Gastrocnemius medialis (tissue), 4 donors: ENCODE measurements around the gene ADAMTSL3. TPM values are rescaled to one million over a fixed set of nuclear protein-coding genes. Genes with fewer than 3 reads are reported as not detected.
A peak's percentile ranks its signal among the peaks of the same experiment; 100 is the strongest.

Experiments used
- ATAC-seq, 2 donors: fragments of 150-250 bp; one replicate each; pipeline ENCODE4 v1.9.1; 2016
- DNase-seq, 2 donors: peaks; one replicate each; pipeline ENCODE4 v3.0.0-alpha.2; 2019
- H3K27ac ChIP-seq, 4 donors: fragments of 200-600 bp; sonication (generic); 1 replicate in 1 of 4; 2 replicates in 3 of 4; pipeline ENCODE4 v1.5.1; 2016 to 2018; ENCODE audit warnings: mild to moderate bottlenecking in 2 of 4, moderate library complexity in 1 of 4
- H3K27me3 ChIP-seq, 3 donors: fragments of 200-600 bp; sonication (generic) in 2 of 3; 1 replicate in 1 of 3; 2 replicates in 2 of 3; pipeline versions ENCODE4 v1.5.1 to v1.6.0; 2016 to 2019; ENCODE audit warnings: mild to moderate bottlenecking in 1 of 3, moderate library complexity in 1 of 3
- H3K36me3 ChIP-seq, 2 donors: fragments of 200-600 bp; sonication (generic) in 1 of 2; one replicate each; pipeline ENCODE4 v1.5.1; 2017 to 2018
- H3K4me1 ChIP-seq, 2 donors: fragments of 200-600 bp; sonication (generic) in 1 of 2; one replicate each; pipeline ENCODE4 v1.5.1; 2016 to 2017; ENCODE audit warnings: mild to moderate bottlenecking in 2 of 2
- H3K4me3 ChIP-seq, 4 donors: fragments of 200-600 bp; sonication (generic) in 3 of 4; 1 replicate in 1 of 4; 2 replicates in 3 of 4; pipeline ENCODE4 v1.5.1; 2016 to 2019; ENCODE audit warnings: mild to moderate bottlenecking in 2 of 4
- H3K9me3 ChIP-seq, 3 donors: fragments of 200-600 bp; sonication (generic) in 2 of 3; 1 replicate in 1 of 3; 2 replicates in 2 of 3; pipeline ENCODE4 v1.5.1; 2016 to 2019
- CTCF ChIP-seq, 5 experiments: fragments of 450-650 bp in 3 of 5; fragments of 200-600 bp in 2 of 5; sonication (generic) in 2 of 5; IDR thresholded peaks in 4 of 5; conservative IDR thresholded peaks in 1 of 5; 1 replicate in 4 of 5; 2 replicates in 1 of 5; pipeline ENCODE4 v1.5.1; 2016 to 2019; ENCODE audit warnings: antibody characterized with exemption in 5 of 5, mild to moderate bottlenecking in 3 of 5, moderate library complexity in 3 of 5
- POLR2A ChIP-seq, 2 donors: fragments of 450-650 bp; IDR thresholded peaks; one replicate each; pipeline ENCODE4 v1.6.1; 2017; ENCODE audit warnings: antibody characterized with exemption in 2 of 2, mild to moderate bottlenecking in 2 of 2, moderate library complexity in 2 of 2
- in situ Hi-C, 4 donors: fragments of 200-750 bp; cut with MboI; loops; one replicate each; pipeline versions ENCODE4 v1.15.0 to v1.8.0; 2017; ENCODE audit warnings: low sequenced_read_pairs in 4 of 4
- intact Hi-C: fragments of 100-400 bp; cut with DNase I; formaldehyde crosslinking; loops from one replicate; pipeline ENCODE4 v1.15.1; 2023; ENCODE audit warnings: low total_unique reads
- total RNA-seq, 4 donors: library from RNA; depleted of rRNA; stranded (reverse); fragments of >200 nt; gene quantifications; one replicate each; pipeline versions ENCODE4 v1.1.0 to v1.2.3, GENCODE V29; 2016

Gene ADAMTSL3
- total RNA-seq, 4 donors from 2014 or later, result 0.66 to 2.9 (median 0.76) TPM

GRCh38 chr15:84006421-84006820 lies 352.5 kb downstream of the ADAMTSL3 start:
- Histone ChIP-seq H3K4me3 (no peak overlapping the region), H3K27me3 (no peaks in the 10 kb centered on the region), H3K27ac (peak overlapping the region in 1 of 4 donors; percentile 27), H3K4me1 (no peaks in the 10 kb centered on the region), H3K36me3 (no peaks in the 10 kb centered on the region), H3K9me3 (no peaks in the 10 kb centered on the region)
- in situ Hi-C loops (no loop called here), intact Hi-C loops (no loop called here)
- no peak for DNase-seq
- ATAC-seq, result no peak
- no peak for TF ChIP-seq CTCF (IDR thresholded peaks at IDR 0.05 in 4 of 5, conservative IDR thresholded peaks at IDR 0.05 in 1 of 5)
- no peak for TF ChIP-seq POLR2A (IDR thresholded peaks at IDR 0.05)

GRCh38 chr15:84009616-84010015 lies 355.7 kb downstream of the ADAMTSL3 start:
- Histone ChIP-seq H3K27me3 (no peaks in the 10 kb centered on the region), H3K4me3 (no peak overlapping the region), H3K36me3 (no peaks in the 10 kb centered on the region), H3K9me3 (no peaks in the 10 kb centered on the region), H3K27ac (no peak overlapping the region), H3K4me1 (no peaks in the 10 kb centered on the region)
- ATAC-seq (no peak), DNase-seq (peak; percentile 16 to 37)
- in situ Hi-C loops (no loop called here), intact Hi-C loops (no loop called here)
- TF ChIP-seq POLR2A (IDR thresholded peaks at IDR 0.05) (no peak), CTCF (IDR thresholded peaks at IDR 0.05 in 4 of 5, conservative IDR thresholded peaks at IDR 0.05 in 1 of 5) (no peak)

- TF ChIP-seq CTCF (IDR thresholded peaks at IDR 0.05 in 4 of 5, conservative IDR thresholded peaks at IDR 0.05 in 1 of 5) (no peak), POLR2A (IDR thresholded peaks at IDR 0.05) (no peak)
- H3K27me3 ChIP-seq, result no peaks in the 10 kb centered on the region
- in situ Hi-C loops, result no loop called here
- H3K4me1 ChIP-seq, result no peaks in the 10 kb centered on the region
- H3K27ac ChIP-seq, result no peak overlapping the region
- H3K4me3 ChIP-seq, result no peak overlapping the region
- no peaks in the 10 kb centered on the region for H3K9me3 ChIP-seq
- intact Hi-C loops, result no loop called here
- no peaks in the 10 kb centered on the region for H3K36me3 ChIP-seq
- DNase-seq (no peak), ATAC-seq (no peak)
Observed at GRCh38 chr15:84010246-84010645, 356.3 kb downstream of the ADAMTSL3 start.

- DNase-seq (no peak), ATAC-seq (no peak)
- Histone ChIP-seq H3K36me3 (no peaks in the 10 kb centered on the region), H3K4me1 (no peaks in the 10 kb centered on the region), H3K4me3 (no peak overlapping the region), H3K9me3 (no peaks in the 10 kb centered on the region), H3K27me3 (no peaks in the 10 kb centered on the region), H3K27ac (no peak overlapping the region)
- TF ChIP-seq CTCF (IDR thresholded peaks at IDR 0.05 in 4 of 5, conservative IDR thresholded peaks at IDR 0.05 in 1 of 5), result no peak
- TF ChIP-seq POLR2A (IDR thresholded peaks at IDR 0.05), result no peak
- intact Hi-C loops, result no loop called here
- in situ Hi-C loops, result no loop called here
Observed at GRCh38 chr15:84016371-84016770, 362.4 kb downstream of the ADAMTSL3 start.

- H3K27ac ChIP-seq, result no peak overlapping the region
- in situ Hi-C loops, result loop anchor here in 1 of 4 donors (10.0 kb wide), 1 partner anchor 458 kb away; no protein-coding TSS in a partner anchor
- intact Hi-C loops, result loop anchor here (5.0 to 10.0 kb wide), 2 partner anchors 288 to 455 kb away; no protein-coding TSS in a partner anchor
- no peaks in the 10 kb centered on the region for H3K36me3 ChIP-seq
- no peak overlapping the region for H3K4me3 ChIP-seq
- no peak for ATAC-seq
- H3K9me3 ChIP-seq, result no peaks in the 10 kb centered on the region
- H3K27me3 ChIP-seq, result no peaks in the 10 kb centered on the region
- no peak for DNase-seq
- TF ChIP-seq POLR2A (IDR thresholded peaks at IDR 0.05) (no peak), CTCF (IDR thresholded peaks at IDR 0.05 in 4 of 5, conservative IDR thresholded peaks at IDR 0.05 in 1 of 5) (no peak)
- no peaks in the 10 kb centered on the region for H3K4me1 ChIP-seq
Observed at GRCh38 chr15:84022516-84022915, 368.6 kb downstream of the ADAMTSL3 start.
